BLaER1 treated with 17β-estradiol and CSF1 and Interleukin-3, amounts not matched to agents 10 nM and 100 nM (cell line): ENCODE measurements around the gene RNF150.

Experiments used
- H3K27ac ChIP-seq, 11 experiments: shearing (Covaris generic); formaldehyde crosslinking; 2 replicates each; pipeline ENCODE4 v1.8.1; 2022
- H3K27me3 ChIP-seq, 11 experiments: shearing (Covaris generic); formaldehyde crosslinking; 2 replicates each; pipeline ENCODE4 v1.8.1; 2022
- H3K36me3 ChIP-seq, 11 experiments: shearing (Covaris generic); formaldehyde crosslinking; 2 replicates each; pipeline ENCODE4 v1.8.1; 2022
- H3K4me1 ChIP-seq, 10 experiments: shearing (Covaris generic); formaldehyde crosslinking; 2 replicates each; pipeline ENCODE4 v1.8.1; 2022
- H3K4me2 ChIP-seq, 11 experiments: shearing (Covaris generic); formaldehyde crosslinking; 2 replicates each; pipeline ENCODE4 v1.8.1; 2022
- H3K4me3 ChIP-seq, 10 experiments: shearing (Covaris generic); formaldehyde crosslinking; 2 replicates each; pipeline ENCODE4 v1.8.1; 2022
- H3K9ac ChIP-seq, 11 experiments: shearing (Covaris generic); formaldehyde crosslinking; 2 replicates each; pipeline ENCODE4 v1.8.1; 2022
- H3K9me3 ChIP-seq, 11 experiments: shearing (Covaris generic); formaldehyde crosslinking; replicated peaks in 1 of 11; 2 replicates each; pipeline ENCODE4 v1.8.1; 2022
- H4K20me1 ChIP-seq, 11 experiments: shearing (Covaris generic); formaldehyde crosslinking; 2 replicates each; pipeline ENCODE4 v1.8.1; 2022
- Cebpa-rat ChIP-seq, 11 experiments: shearing (Covaris generic); IDR thresholded peaks; 2 replicates each; pipeline ENCODE4 v1.8.1; 2022

The RNF150 gene

GRCh38 chr4:141159027-141159426 lies 25.8 kb upstream of the RNF150 start:
- no peak for TF ChIP-seq Cebpa-rat (IDR thresholded peaks at IDR 0.05)
- Histone ChIP-seq H3K4me1 (peaks cover 0 to 7% (median 0%) of the 10 kb centered on the region in 10 experiments; a peak in 1 of 20 replicates), H3K4me2 (no peak overlapping the region), H4K20me1 (no peaks in the 10 kb centered on the region), H3K4me3 (no peak overlapping the region), H3K9ac (no peak overlapping the region), H3K36me3 (no peaks in the 10 kb centered on the region), H3K27ac (no peak overlapping the region), H3K27me3 (no peaks in the 10 kb centered on the region), H3K9me3 (peaks cover 0 to 17% (median 8%) of the 10 kb centered on the region in 11 experiments; a peak in 13 of 22 replicates)

DNA sequence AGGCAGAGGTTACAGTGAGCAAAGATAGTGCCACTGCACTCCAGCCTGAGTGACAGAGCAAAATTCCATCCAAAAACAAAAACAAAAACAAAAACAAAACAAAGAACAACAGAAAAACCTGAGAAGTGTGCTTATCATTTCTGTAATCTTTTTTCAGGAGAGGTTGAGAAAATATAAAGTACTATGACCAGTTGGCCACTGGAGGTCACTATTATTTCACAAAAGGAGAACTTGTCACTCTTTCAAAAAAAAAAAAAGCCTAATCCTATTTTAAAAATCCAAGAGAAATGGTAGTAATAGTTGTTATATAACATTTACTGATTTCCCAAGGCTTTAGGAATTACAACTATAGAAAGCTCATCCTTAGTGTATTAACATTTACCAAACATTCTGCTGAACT lies 24.9 kb upstream of the RNF150 start:
- H3K36me3 ChIP-seq = no peaks in the 10 kb centered on the region
- no peaks in the 10 kb centered on the region for H4K20me1 ChIP-seq
- peaks cover 0 to 7% (median 0%) of the 10 kb centered on the region in 10 experiments; a peak in 1 of 20 replicates for H3K4me1 ChIP-seq
- H3K4me3 ChIP-seq = no peak overlapping the region
- no peak overlapping the region for H3K27ac ChIP-seq
- H3K27me3 ChIP-seq = no peaks in the 10 kb centered on the region
- H3K9ac ChIP-seq = no peak overlapping the region
- H3K4me2 ChIP-seq = no peak overlapping the region
- peaks cover 0 to 17% (median 8%) of the 10 kb centered on the region in 11 experiments; a peak in 13 of 22 replicates for H3K9me3 ChIP-seq
- no peak for TF ChIP-seq Cebpa-rat (IDR thresholded peaks at IDR 0.05)

GRCh38 chr4:141155586-141155985 lies 22.3 kb upstream of the RNF150 start:
- Histone ChIP-seq H3K9me3 (no peaks in the 10 kb centered on the region), H4K20me1 (no peaks in the 10 kb centered on the region)

GRCh38 chr4:141154725-141155124 lies 21.5 kb upstream of the RNF150 start:
- peaks cover 0 to under 1% (median 0%) of the 10 kb centered on the region in 10 experiments; a peak in 1 of 20 replicates for H3K4me1 ChIP-seq
- H3K27me3 ChIP-seq = no peaks in the 10 kb centered on the region
- no peak overlapping the region for H3K4me3 ChIP-seq
- no peak overlapping the region for H3K4me2 ChIP-seq
- no peak overlapping the region for H3K27ac ChIP-seq
- H4K20me1 ChIP-seq = no peaks in the 10 kb centered on the region
- no peak overlapping the region for H3K9ac ChIP-seq
- no peaks in the 10 kb centered on the region for H3K36me3 ChIP-seq
- no peak for TF ChIP-seq Cebpa-rat (IDR thresholded peaks at IDR 0.05)
- no peaks in the 10 kb centered on the region for H3K9me3 ChIP-seq

More at GRCh38 chr4:141155586-141155985, 22.3 kb upstream of the RNF150 start:
- no peaks in the 10 kb centered on the region for H3K36me3 ChIP-seq
- no peak overlapping the region for H3K27ac ChIP-seq
- no peak overlapping the region for H3K9ac ChIP-seq
- H3K4me1 ChIP-seq = peaks cover 0 to 7% (median 0%) of the 10 kb centered on the region in 10 experiments; a peak in 1 of 20 replicates
- H3K4me2 ChIP-seq = no peak overlapping the region
- no peak overlapping the region for H3K4me3 ChIP-seq
- H3K27me3 ChIP-seq = no peaks in the 10 kb centered on the region
- TF ChIP-seq Cebpa-rat (IDR thresholded peaks at IDR 0.05) = no peak

GRCh38 chr4:141153751-141154510 lies 20.7 kb upstream of the RNF150 start:
- Histone ChIP-seq H3K4me2 (no peak overlapping the region), H3K4me3 (no peak overlapping the region), H3K4me1 (no peaks in the 10 kb centered on the region), H3K36me3 (no peaks in the 10 kb centered on the region), H3K9ac (no peak overlapping the region), H3K27me3 (no peaks in the 10 kb centered on the region), H3K9me3 (no peaks in the 10 kb centered on the region), H4K20me1 (no peaks in the 10 kb centered on the region), H3K27ac (no peak overlapping the region)
- TF ChIP-seq Cebpa-rat (IDR thresholded peaks at IDR 0.05) = no peak

GRCh38 chr4:141144207-141144606 lies 10.9 kb upstream of the RNF150 start:
- H4K20me1 ChIP-seq = no peaks in the 10 kb centered on the region
- H3K9me3 ChIP-seq = no peaks in the 10 kb centered on the region
- H3K4me2 ChIP-seq = no peak overlapping the region
- H3K4me1 ChIP-seq = peaks cover 8 to 24% (median 17%) of the 10 kb centered on the region in 10 experiments
- H3K27me3 ChIP-seq = no peaks in the 10 kb centered on the region
- H3K9ac ChIP-seq = no peak overlapping the region
- H3K36me3 ChIP-seq = no peaks in the 10 kb centered on the region
- H3K27ac ChIP-seq = no peak overlapping the region
- no peak for TF ChIP-seq Cebpa-rat (IDR thresholded peaks at IDR 0.05)
- no peak overlapping the region for H3K4me3 ChIP-seq

GRCh38 chr4:141142423-141142822 lies 9.2 kb upstream of the RNF150 start:
- H3K4me1 ChIP-seq = peaks cover 8 to 24% (median 17%) of the 10 kb centered on the region in 10 experiments
- no peak overlapping the region for H3K4me3 ChIP-seq
- TF ChIP-seq Cebpa-rat (IDR thresholded peaks at IDR 0.05) = no peak
- no peak overlapping the region for H3K9ac ChIP-seq
- no peaks in the 10 kb centered on the region for H3K27me3 ChIP-seq
- no peaks in the 10 kb centered on the region for H3K9me3 ChIP-seq
- no peaks in the 10 kb centered on the region for H3K36me3 ChIP-seq
- no peaks in the 10 kb centered on the region for H4K20me1 ChIP-seq
- H3K4me2 ChIP-seq = peak overlapping the region; percentile 2 to 65 (median 57); a peak in 20 of 22 replicates
- no peak overlapping the region for H3K27ac ChIP-seq

DNA sequence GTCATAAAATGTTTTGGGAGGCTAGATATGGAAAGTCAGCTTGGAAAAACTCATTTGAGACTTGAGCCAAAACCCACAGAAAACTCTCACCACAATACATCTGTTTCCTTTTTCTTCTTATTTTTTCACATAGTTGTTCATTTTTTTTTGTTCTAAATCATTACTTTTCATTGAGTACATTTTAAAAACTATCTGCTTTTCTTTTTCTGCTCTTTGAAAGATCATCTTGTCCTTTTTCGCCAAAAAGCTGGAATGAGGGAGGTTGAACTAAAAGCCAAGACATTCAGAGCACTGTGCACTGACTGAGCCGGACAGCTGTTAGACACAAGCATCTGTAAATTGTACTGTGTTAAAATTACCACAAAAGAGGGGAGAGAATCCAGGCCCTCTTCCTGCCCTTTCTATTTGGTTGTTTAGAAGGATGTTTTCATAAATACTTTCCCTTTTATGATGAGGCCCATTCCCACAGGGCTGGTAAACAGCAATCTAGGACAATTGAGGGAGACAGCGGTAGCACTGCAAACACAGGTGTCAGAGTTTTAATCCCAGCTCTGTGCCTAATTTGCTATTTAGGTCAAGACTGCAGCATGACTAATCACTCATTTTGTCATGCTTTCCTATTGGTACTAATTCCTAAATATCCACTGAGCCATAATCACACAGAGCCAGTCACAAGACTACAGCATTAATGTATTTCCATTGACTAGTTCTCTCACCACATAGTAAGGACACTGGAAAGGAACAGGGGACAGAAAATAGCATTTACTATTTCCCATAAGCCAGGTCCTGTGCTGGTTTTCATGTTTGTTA lies 7.3 kb upstream of the RNF150 start:
- H4K20me1 ChIP-seq = no peaks in the 10 kb centered on the region
- no peak for TF ChIP-seq Cebpa-rat (IDR thresholded peaks at IDR 0.05)
- H3K27ac ChIP-seq = no peak overlapping the region
- no peak overlapping the region for H3K9ac ChIP-seq
- H3K36me3 ChIP-seq = no peaks in the 10 kb centered on the region
- H3K27me3 ChIP-seq = no peaks in the 10 kb centered on the region
- H3K4me1 ChIP-seq = peaks cover 8 to 24% (median 17%) of the 10 kb centered on the region in 10 experiments
- no peaks in the 10 kb centered on the region for H3K9me3 ChIP-seq
- peak overlapping the region in 7 of 11 experiments; percentile 2 to 37 (median 14); a peak in 5 of 22 replicates for H3K4me2 ChIP-seq
- H3K4me3 ChIP-seq = no peak overlapping the region
